ENCODE results near the gene SLC39A12. TPM values are rescaled to one million over a fixed set of nuclear protein-coding genes. Genes with fewer than 3 reads are reported as not detected.

The SLC39A12 gene
- total and polyA plus RNA-seq, 10 of the 15 experiments (the other 5 are each of a cell fraction or from before 2014, with no cell fraction given): 0.47 to 1.5 (median 0.68) TPM; not detected in 1

DNA sequence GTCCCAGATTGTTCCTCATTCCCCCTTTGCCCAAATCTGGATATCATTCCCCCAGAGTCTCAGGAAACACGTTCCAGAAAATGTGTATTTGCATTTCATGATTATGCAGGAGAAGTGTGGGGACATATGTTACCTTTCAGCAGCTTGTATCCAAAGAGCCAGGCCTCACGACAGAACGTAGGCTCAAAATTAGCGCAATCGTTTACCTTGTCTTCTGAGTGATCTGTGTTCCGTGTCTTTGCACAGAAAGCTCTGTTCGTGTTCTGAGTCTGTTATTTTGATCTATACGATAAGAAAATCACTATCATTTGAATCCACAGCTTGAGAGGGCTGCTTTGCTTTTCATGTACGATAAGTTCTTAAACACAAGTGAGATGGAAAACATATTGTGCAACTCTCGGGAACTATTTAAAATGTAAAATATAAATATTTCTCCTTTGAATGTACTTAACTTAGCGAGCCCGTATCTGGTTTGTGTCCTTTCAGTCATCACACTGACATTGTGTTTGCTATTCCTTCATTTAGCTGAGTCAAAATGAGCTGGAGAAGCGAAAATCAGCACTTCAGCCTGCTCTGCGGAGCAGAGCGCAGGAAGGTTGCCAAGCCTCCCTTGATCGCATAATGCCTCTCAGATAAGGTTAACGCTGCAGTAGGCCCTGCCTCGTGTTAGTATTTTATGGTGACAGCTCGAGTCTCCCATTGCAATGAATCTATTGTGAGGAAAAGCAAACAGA, 108.3 kb downstream of the SLC39A12 start:
- no peak overlapping the region for H2AFZ ChIP-seq (ENCODE audit: control insufficient read depth, low read depth, low read length)
- H3K9ac ChIP-seq (ENCODE audit: control insufficient read depth, insufficient read depth, low read length): no peak overlapping the region
- intact Hi-C loops (cut with micrococcal nuclease; ENCODE audit: unreplicated experiment): no loop called here
- no peak for DNase-seq (ENCODE audit: low read depth, low spot score)
- no peaks in the 10 kb centered on the region for H4K20me1 ChIP-seq (ENCODE audit: control insufficient read depth, insufficient read depth)
- CTCF ChIA-PET: no interaction called here
- POLR2A ChIA-PET: no interaction called here
- WGBS (ENCODE audit: insufficient coverage, insufficient replicate concordance, low lambda C conversion rate, missing lambda C conversion rate): 46% methylated on average over 19 of the region's 19 CpGs
- no peak overlapping the region for H3K4me3 ChIP-seq
- H3K27ac ChIP-seq (ENCODE audit: control insufficient read depth, insufficient read depth): no peak overlapping the region
- RAD21 ChIA-PET (ENCODE audit: unreplicated experiment): no interaction called here
- H3K36me3 ChIP-seq (ENCODE audit: control insufficient read depth in 2 of 2, insufficient read depth in 2 of 2, low read length in 1 of 2): no peaks in the 10 kb centered on the region
- no peaks in the 10 kb centered on the region for H3K4me1 ChIP-seq (ENCODE audit: control insufficient read depth, insufficient read depth, low read length)
- BruUV-seq (replicated peaks): no TSS peak
- H3K79me2 ChIP-seq (ENCODE audit: control insufficient read depth, insufficient read depth, low read length): no peaks in the 10 kb centered on the region
- ATAC-seq: no peak
- no peak for FAIRE-seq
- SMC1A ChIA-PET (ENCODE audit: uncharacterized antibody, unreplicated experiment): interaction anchor here (0.7 kb wide), 1 partner anchor 98 kb away, joined by 3 read pairs; no protein-coding TSS in a partner anchor
- H3K4me2 ChIP-seq (ENCODE audit: control insufficient read depth, insufficient read depth): no peak overlapping the region
- H3K27me3 ChIP-seq (replicated peaks in 1 of 2; ENCODE audit: control insufficient read depth in 2 of 2, insufficient read depth in 2 of 2, low read length in 1 of 2): no peaks in the 10 kb centered on the region
- in situ Hi-C loops (cut with MboI): no loop called here
- TF ChIP-seq SMAD1 (IDR thresholded peaks at IDR 0.05; ENCODE audit: low read depth, partially characterized antibody) (no peak), POLR2AphosphoS5 (IDR thresholded peaks at IDR 0.05; ENCODE audit: low read length) (no peak), CBX5 (IDR thresholded peaks at IDR 0.05; ENCODE audit: low read depth) (no peak), MXI1 (IDR thresholded peaks at IDR 0.05; ENCODE audit: low read depth, low read length) (no peak), MEF2B (IDR thresholded peaks at IDR 0.05; ENCODE audit: partially characterized antibody, poor library complexity, severe bottlenecking) (no peak)
- TF ChIP-seq, protein P1, sequence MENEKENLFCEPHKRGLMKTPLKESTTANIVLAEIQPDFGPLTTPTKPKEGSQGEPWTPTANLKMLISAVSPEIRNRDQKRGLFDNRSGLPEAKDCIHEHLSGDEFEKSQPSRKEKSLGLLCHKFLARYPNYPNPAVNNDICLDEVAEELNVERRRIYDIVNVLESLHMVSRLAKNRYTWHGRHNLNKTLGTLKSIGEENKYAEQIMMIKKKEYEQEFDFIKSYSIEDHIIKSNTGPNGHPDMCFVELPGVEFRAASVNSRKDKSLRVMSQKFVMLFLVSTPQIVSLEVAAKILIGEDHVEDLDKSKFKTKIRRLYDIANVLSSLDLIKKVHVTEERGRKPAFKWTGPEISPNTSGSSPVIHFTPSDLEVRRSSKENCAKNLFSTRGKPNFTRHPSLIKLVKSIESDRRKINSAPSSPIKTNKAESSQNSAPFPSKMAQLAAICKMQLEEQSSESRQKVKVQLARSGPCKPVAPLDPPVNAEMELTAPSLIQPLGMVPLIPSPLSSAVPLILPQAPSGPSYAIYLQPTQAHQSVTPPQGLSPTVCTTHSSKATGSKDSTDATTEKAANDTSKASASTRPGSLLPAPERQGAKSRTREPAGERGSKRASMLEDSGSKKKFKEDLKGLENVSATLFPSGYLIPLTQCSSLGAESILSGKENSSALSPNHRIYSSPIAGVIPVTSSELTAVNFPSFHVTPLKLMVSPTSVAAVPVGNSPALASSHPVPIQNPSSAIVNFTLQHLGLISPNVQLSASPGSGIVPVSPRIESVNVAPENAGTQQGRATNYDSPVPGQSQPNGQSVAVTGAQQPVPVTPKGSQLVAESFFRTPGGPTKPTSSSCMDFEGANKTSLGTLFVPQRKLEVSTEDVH (IDR thresholded peaks at IDR 0.05; ENCODE audit: low read depth, partially characterized antibody): no peak
- H3K9me3 ChIP-seq (replicated peaks; ENCODE audit: control insufficient read depth, insufficient read depth, low read length): no peaks in the 10 kb centered on the region
